Measurements from ENCODE around the gene ELL3. TPM values are rescaled to one million over a fixed set of nuclear protein-coding genes. Genes with fewer than 3 reads are reported as not detected.
A peak's percentile ranks its signal among the peaks of the same experiment; 100 is the strongest.
"Not testable (repeated sequence)": the region's sequence is repeated elsewhere in the genome, so short reads cannot be mapped to it uniquely, and the experiment has no call there.

The ELL3 gene
- total RNA-seq: 10 to 100 TPM in 1 of 9 donors, 1 to 10 TPM in 8; 1.2 to 66.8 (median 5.1) TPM
- polyA plus RNA-seq: 1 to 10 TPM; 2.8 to 3.5 (median 3.2) TPM
- long read RNA-seq, donor 1: 0 reads
- long read RNA-seq, donor 2, partial matches to known transcripts: 500 of 1,187 reads
- long read RNA-seq, donor 2, other reads (novel, unspliced or antisense): 687 of 1,187 reads
- long read RNA-seq, donor 3: 0 reads
- long read RNA-seq, donor 4, partial matches to known transcripts: 0 of 3 reads
- long read RNA-seq, donor 4, other reads (novel, unspliced or antisense): 1 of 3 reads
- long read RNA-seq, donor 5, transcript ELL3-201 (11 exons, 2,352 nt): major isoform, 8 of 12 reads
- long read RNA-seq, donor 5, partial matches to known transcripts: 0 of 12 reads
- long read RNA-seq, donor 5, other reads (novel, unspliced or antisense): 3 of 12 reads
- long read RNA-seq, donor 6: 0 reads
- long read RNA-seq, donor 7: 0 reads
- long read RNA-seq, donor 8: 0 reads
- long read RNA-seq, donor 9: 0 reads
- long read RNA-seq, donor 10: 0 reads

- TF ChIP-seq POLR2A (IDR thresholded peaks at IDR 0.05) (no peak), CTCF (IDR thresholded peaks at IDR 0.05) (no peak)
- no peaks in the 10 kb centered on the region for H3K27me3 ChIP-seq
- peak; percentile 73 to 85 (median 77) for DNase-seq
- 0 to 7% (median 1%) methylated on average over 3 to 41 of the region's 41 CpGs for WGBS, 4 donors
- peak within 1 kb of the TSS; percentile 57 to 73 (median 62) for H3K4me3 ChIP-seq
- peak within 1 kb of the TSS; percentile 76 to 91 (median 81) for H3K27ac ChIP-seq
- peaks cover 0 to 24% of the 10 kb centered on the region in 2 donors for H3K36me3 ChIP-seq (replicated peaks in 1 of 2)
- peaks cover 0 to 19% of the 10 kb centered on the region in 2 donors for H3K4me1 ChIP-seq (replicated peaks in 1 of 2)
- no peaks in the 10 kb centered on the region for H3K9me3 ChIP-seq (replicated peaks in 1 of 3)
- intact Hi-C loops (cut with DNase I): no loop called here
These were observed at the start of gene ELL3 for GRCh38 chr15:43776718-43777266. Gene ELL3, minus strand, starts transcription at chr15:43776966. Its CDS starts 65 bp downstream, at chr15:43776901.

GRCh38 chr15:43826029-43826507, 49.3 kb upstream of the ELL3 start:
- no peak for DNase-seq
- WGBS, 4 donors: 93 to 98% (median 94%) methylated on average over 11 of the region's 11 CpGs
- no peak for TF ChIP-seq POLR2A (IDR thresholded peaks at IDR 0.05)
- TF ChIP-seq CTCF (IDR thresholded peaks at IDR 0.05): no peak
- Histone ChIP-seq H3K4me1 (replicated peaks in 1 of 2) (peaks cover 9 to 44% of the 10 kb centered on the region in 2 donors), H3K4me3 (peak overlapping the region in 1 of 4 donors; percentile 47), H3K9me3 (replicated peaks in 1 of 3) (no peaks in the 10 kb centered on the region), H3K27ac (no peak overlapping the region), H3K36me3 (replicated peaks in 1 of 2) (no peaks in the 10 kb centered on the region), H3K27me3 (no peaks in the 10 kb centered on the region)
- intact Hi-C loops (cut with DNase I): no loop called here

GRCh38 chr15:43825305-43825704, 48.5 kb upstream of the ELL3 start:
- H3K27me3 ChIP-seq; H3K36me3 ChIP-seq (replicated peaks in 1 of 2); H3K27ac ChIP-seq; DNase-seq; H3K4me3 ChIP-seq; H3K9me3 ChIP-seq (replicated peaks in 1 of 3); intact Hi-C loops (cut with DNase I): not testable (repeated sequence)
- 90 to 97% (median 95%) methylated on average over 11 of the region's 11 CpGs for WGBS, 4 donors
- H3K4me1 ChIP-seq (replicated peaks in 1 of 2): peaks cover 9 to 44% of the 10 kb centered on the region in 2 donors

- Histone ChIP-seq H3K27ac (peak within 1 kb of the TSS; percentile 71 to 98 (median 93)), H3K4me3 (peak within 1 kb of the TSS; percentile 49 to 87 (median 77)), H3K4me1 (replicated peaks in 1 of 2) (peaks cover 9 to 44% of the 10 kb centered on the region in 2 donors), H3K27me3 (no peaks in the 10 kb centered on the region), H3K9me3 (replicated peaks in 1 of 3) (no peaks in the 10 kb centered on the region), H3K36me3 (replicated peaks in 1 of 2) (no peaks in the 10 kb centered on the region)
- intact Hi-C loops (cut with DNase I): no loop called here
- TF ChIP-seq CTCF (IDR thresholded peaks at IDR 0.05): no peak
- peak; percentile 86 to 94 for TF ChIP-seq POLR2A (IDR thresholded peaks at IDR 0.05)
- 8 to 9% (median 8%) methylated on average over 41 to 46 of the region's 46 CpGs for WGBS, 4 donors
- peak; percentile 93 to 99 (median 97) for DNase-seq
These were observed 47.8 kb upstream of the ELL3 start, which contains the start of gene MFAP1 for GRCh38 chr15:43824302-43825246. Gene MFAP1, minus strand, starts transcription at chr15:43824690. Its CDS starts 121 bp downstream, at chr15:43824569.
